HG03060 (cell line): ENCODE data around the gene ABLIM1.

ENCODE experiments used
- ATAC-seq: cut with Tn5 transposase; IDR thresholded peaks from one replicate; pipeline ENCODE4 v1.9.1; 2021; ENCODE audit warnings: low read depth, moderate number of reproducible peaks; ENCODE audit not compliant: unreplicated experiment

ABLIM1 gene

DNA sequence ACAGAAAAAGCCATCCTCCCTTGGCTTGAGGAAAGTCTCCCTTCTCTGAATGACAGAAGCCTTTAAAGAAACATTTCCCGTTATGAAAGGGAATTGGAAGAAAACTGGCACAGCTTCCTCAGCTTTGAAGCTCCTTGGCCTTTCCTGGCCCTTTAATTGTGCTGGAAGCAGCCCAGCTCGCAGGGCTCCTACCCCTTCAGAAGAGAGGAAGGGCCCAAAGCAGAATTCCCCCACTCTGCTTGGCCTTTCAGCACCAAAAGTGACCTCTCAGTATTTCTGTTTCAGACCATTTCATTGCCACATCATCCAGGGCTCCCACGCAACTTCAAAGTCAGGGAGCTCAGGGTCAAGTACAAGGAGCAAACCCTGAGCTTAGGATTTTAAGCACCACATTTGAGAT, 258.0 kb downstream of the ABLIM1 start:
- no peak for ATAC-seq

DNA sequence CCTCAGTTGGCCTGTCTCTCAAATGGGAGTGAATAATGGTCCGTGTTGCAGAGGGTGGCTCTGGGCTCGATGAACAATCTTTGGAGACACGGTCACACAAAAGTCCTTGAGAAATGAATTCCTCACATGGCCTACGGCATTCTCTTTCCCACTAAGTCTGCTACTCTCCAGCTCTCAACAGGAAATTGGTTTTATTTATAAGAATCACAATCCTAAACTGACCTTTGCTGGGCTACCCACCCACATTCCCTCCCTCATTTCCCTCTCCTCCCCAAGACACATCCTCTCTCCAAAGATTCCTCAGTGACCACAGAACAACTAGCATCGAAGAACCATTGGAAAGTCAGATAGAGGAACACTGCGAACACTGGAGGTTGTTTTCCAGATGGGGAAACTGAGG, 258.5 kb downstream of the ABLIM1 start:
- no peak for ATAC-seq

DNA sequence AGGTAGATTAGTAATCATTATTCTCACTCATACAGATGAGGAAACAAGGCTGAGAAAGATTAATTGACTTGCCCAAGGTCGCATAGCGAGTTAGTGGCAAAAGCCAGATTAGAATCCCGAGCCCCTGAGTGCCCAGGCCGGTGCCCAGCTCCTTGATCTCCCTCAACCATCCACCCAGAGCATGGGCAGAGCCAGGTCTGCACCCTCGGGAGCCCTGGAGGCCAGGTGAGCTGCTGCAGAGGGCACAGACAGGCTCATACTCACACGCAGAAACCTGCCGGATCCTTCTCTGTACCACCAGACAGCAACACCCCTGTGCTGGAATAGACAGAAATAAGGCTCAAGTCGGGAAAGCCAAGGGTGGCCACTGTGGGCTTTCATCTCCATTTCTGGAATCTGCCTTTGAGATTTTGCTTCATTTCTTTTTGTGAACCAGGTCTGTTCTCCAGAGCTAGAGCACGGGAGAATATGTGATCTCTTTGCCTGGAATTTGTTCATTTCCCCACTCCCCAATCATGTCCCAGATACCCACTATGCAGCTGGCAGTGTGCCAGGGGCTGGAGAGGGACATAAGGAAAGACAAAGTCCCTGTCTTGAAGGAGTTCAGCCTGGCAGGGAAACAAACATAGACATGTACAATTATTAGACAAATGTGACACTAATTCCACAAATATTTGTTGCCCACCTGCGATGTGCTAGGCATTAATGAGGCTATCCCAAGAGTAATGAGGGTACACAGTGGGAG, 259.3 kb downstream of the ABLIM1 start:
- no peak for ATAC-seq

DNA sequence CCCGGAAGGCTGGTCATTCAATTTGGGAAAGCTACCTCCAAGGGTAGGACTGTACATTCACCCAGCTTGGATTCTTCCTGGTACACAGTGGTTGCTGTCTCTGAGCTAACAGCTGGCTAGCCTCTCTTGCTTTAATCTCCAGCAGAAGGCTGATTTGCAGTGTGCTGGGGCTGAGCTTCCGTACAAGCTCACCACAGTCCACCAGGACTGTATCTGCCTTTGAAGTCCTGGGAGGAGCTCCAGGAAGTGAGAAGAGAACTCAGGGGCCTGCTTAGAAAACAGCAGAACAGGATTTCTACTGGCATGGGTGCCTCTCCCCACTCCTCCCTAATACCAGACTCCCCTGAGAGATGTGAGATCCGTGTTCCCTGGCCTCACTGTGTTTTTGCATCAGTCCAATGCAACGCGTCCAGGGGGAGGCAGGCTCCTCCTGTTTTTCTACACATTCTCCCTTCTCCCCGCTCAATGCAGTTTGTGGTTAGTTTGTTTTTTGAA, 260.4 kb downstream of the ABLIM1 start:
- no peak for ATAC-seq

DNA sequence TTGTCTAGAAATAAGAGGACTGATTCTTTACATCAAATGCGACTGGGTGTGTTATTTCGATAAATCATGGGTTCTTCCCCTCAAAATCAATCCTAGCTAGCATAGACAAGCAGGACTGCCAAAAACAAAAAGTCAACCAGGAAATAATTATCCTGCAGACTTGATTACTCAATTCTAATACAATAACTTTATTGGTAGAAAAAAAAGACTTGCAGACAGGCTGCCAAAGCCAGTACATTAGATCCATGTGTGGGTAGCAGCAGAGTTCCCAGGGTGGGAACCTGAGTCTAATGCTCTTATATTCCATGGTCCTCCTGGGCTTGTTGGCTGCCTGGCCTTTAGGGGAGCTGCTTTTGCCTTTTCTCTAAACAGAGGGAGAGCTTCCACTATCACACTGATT, 261.6 kb downstream of the ABLIM1 start:
- ATAC-seq: no peak

DNA sequence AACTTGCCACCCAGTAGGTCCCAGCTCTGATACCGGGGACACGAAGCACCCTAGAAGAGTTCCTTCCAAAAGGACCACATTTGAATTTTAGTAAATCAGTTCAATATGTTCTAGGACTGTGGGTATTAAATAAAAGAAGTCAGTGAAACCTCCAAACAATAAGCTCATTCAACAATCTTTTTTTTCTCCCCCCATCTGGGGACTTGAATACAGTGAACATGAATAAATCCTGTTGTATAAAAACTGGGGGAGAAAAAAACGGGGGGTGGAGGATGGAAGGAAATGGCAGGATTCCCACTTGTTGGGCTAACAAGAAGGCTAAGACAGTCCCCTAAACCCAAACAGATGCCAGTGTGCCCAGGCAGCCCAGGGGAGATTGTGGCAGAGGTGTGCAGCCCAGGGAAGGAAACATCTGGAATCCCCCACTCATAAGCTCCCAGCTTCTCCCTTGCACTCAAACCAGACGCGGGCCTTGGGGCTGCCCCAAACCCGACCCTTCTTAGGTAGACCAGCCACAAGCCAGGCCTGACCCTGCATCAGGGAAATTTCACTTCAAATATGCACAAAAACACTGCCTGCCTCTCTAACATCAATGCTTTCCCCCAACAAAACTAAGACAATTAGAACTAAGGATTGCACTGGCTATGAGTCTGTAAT, 262.6 kb downstream of the ABLIM1 start:
- ATAC-seq: no peak

DNA sequence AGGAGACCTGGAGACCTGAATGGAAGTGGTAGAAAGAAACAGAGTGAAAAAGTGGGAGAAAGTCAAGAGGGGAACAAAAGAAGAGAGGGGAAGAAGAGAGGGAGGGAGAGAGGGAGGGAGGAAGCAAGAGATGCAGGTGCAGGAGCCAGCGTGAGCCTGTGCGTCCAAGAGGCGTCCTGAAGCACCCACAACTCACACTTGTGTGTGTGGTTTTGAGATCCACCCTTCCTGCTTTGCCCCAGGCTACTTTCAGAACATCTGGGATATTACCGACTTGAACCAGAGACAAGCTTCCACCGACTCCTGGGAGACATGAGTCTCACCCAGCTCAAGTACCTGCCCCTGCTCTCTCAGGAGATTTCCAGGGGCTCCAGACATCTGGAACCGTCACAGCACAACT, 263.5 kb downstream of the ABLIM1 start:
- ATAC-seq: no peak

DNA sequence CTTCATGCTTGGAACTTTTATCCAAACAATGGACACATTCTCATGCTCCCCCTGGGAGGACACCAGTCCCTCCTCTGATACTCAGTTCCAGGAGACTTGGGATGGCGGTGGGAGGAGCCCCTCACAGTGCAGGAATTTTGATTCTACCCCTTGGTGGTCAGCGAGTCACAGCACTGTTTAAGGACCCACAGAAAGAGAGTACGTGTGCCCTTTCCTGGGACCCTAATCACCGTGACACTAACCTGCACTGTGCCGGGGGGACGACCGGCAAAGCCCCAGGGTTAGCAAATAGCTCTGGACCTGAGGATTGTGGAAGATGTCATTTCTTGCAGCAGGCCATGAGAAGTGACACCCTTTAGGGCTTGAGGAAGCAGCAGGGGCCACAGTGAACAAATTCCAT, 264.2 kb downstream of the ABLIM1 start:
- no peak for ATAC-seq

DNA sequence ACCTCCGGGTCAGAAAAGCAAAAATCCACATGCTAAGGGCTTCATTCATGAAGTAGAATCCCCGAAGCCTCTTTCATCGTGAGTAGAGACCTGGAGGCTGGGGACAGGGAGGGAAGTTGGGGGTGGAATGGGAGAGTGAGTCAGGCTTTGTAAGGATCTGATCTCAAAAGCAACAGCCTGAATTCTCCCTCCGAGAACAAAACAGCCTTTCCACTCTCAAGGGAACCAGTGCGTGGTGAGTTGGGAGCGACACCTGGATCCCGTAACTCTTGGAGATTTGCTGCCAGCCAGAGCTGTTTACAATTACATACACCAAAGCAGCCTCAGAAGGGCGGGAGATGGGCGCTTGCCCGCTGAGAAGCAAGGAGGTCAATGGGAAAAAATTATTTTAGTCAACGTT, 264.6 kb downstream of the ABLIM1 start:
- no peak for ATAC-seq

DNA sequence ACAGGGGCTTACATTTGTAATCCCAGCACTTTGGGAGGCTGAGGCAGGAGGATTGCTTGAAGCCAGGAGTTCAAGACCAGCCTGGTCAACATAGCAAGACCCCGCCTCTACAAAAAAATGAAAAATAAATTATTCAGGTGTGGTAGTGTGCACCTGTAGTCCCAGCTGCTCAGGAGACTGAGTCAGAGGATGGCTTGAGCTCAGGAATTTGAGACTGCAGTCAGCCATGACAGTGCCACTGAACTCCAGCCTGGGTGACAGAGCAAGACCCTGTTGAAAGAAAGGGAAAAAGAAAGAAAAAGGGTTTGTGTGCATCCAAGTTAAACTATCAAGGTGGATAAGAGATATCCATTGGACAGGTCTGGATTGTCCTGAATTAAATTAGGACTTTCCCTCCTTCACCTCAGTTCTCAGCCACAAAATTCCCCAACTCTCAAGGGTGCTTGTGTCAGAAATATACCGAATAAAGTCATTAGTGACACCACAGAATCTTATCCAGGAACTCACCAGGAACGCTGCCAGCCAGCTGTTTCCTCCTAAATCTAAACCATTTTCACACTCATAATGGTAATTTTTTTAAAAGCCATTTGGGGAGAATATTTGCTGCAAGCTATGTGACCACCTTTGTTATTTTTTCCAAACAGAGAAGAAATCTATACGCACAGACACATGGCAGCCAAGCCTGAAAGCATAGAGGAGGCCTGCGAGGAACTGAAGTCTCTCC, 265.8 kb downstream of the ABLIM1 start:
- ATAC-seq: no peak

DNA sequence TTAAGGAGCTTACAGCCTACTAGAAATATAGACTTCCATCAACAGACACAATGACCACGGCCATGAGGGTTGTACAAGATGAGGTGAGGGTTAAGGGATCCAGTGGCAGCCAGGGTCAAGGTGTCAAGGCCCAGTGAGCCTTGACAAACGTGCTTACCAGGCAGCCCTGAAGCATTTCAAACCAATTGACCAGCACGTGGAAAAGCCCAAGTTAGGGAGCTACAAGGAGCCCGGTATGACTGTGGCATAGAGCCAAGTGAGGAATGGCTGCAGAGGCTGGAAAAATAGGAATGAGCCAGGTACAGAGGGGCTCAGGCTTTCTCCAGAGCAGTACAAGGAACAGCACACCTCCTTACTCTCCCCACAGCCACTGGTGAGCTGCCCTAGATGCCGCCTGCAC, 266.5 kb downstream of the ABLIM1 start:
- no peak for ATAC-seq

DNA sequence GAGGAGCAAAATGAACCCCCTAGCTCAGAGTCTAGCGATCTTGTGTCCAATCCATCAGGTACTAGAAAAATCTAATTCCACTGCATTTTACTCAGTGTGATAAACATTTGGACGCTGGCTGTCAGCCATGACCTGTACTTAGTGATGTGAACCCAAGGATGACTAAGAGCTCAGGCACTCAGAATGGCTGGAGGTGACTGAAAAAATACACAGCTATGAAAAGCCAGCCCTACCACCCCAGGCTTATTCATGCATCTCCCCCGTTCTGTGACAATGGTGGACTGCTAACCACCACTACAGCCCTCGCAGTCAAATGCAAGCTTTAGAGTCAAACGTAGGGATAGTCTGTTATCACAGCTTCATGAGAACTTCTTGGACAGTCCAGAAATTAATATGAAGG, 268.6 kb downstream of the ABLIM1 start:
- no peak for ATAC-seq

DNA sequence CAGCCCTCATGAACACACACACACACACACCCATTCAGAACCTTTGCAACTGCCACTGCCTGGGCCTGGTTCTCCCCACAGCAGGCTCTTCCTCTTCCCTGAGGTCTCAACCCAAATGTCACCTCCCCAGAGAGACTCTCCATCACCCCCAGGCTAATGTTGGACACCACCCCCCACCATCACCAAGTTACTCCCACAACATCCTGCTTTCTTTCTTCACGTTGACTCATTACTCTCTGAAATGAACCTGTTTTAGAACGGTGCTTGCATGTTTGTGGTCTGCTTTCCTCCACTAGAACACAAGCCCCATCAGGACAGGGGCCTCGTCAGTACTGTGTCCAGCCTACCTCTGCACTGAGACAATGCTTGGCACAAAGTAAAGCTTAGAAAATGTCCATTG, 269.8 kb downstream of the ABLIM1 start:
- ATAC-seq: peak; percentile 43

DNA sequence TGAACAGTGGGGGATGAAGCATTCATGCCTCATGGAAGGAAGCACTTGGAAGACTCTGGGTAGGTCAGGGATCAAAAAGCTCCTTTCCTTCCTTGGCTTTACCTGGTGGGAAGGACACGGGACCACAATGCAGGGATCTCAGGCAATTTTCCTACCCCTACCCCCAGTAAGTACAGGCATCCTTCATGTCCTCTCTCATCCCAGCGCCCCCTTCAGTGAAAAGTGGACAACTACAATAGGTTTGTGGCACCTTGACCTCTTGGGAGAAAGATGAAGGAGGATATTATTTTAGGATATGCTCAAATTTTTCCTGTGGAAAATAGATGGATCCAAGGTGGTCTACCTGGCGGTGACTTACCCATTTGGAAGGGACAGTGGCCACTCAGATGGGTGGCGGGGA, 270.3 kb downstream of the ABLIM1 start:
- ATAC-seq: no peak

DNA sequence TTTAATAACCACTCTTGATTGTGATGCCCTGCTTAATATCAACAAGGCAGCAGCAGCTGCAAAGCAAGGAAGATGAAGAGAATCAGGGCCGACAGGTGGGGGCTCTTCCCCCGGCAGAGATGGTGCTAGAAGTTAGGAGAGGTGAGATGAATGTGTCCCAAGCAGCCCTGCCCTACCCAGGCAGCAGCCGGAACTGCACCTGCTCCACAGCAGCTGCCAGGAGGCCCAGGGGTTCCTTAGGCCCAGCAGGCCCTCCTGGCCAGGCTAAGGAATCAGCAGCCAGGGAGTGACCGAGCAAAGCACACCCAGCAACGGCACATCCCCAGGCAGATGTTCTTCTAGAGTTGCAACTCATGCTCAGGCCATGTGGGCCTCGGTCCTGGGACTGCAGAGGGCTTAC, 271.6 kb downstream of the ABLIM1 start:
- no peak for ATAC-seq

DNA sequence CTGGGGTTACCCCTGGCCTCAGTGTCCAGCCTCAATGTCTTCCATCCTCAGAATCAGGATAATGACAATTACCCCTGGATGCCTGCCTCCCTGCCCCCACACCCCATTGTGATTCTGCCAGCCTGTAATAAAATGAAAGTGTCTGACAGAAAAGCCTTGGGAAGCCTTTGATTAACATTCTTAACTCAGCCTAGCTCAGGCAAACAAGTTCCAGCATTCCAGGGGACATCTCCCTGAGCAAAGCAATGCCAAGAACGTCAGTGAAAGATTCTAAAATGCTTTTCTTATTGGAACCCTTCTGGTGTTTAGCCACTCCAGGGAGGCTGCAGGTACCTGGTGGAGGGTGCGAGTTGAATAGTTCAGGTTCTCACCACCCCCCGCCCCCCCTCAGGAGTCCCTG, 272.5 kb downstream of the ABLIM1 start:
- no peak for ATAC-seq

DNA sequence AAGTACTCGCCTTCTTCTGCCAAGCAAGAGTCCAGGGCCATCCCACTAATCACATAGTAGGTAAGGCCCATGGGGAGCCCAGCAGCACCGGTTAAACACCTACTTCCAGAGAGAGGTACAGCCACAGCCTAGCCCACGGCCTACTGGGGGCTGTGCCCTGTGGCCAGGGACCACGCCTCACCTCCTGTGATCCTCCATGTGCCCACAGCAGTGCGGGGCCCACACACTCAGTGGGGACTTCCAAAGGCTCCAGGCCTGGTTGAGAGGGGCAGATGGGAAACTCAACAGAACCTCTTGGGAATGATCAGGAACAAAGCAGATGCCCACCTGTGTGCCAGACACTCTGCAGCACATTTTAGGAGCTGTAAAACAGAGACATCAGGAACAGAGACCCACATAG, 273.5 kb downstream of the ABLIM1 start:
- ATAC-seq: no peak

DNA sequence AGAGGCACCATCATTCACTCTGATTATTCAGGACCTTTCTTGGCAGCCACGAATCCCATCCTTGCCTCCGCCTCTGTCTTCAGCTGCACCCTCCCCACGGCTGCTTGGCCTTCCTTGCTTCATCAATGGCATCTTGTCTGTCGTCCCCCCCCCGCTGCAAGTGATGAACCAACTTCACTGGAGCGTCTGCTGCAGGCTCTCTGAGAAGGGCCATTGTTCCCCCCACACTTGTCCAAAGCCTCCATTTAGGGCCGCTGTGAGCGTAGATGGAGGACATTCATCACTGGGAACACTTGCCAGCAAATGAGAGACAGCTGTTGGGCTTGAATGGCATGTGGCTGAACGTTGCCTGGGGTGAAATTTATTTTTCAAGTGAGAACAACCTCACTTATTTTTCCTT, 273.9 kb downstream of the ABLIM1 start:
- no peak for ATAC-seq
